GM19463 (cell line): ENCODE results near the gene HCN4.

Source experiments
- ATAC-seq: cut with Tn5 transposase; IDR thresholded peaks from one replicate; pipeline ENCODE4 v1.9.1; 2021; ENCODE audit warnings: mild to moderate bottlenecking, moderate library complexity; ENCODE audit not compliant: unreplicated experiment

HCN4 gene

GRCh38 chr15:73328149-73328820, 40.5 kb downstream of the HCN4 start:
- ATAC-seq: no peak

GRCh38 chr15:73326157-73326556, 42.6 kb downstream of the HCN4 start:
- ATAC-seq: no peak

- ATAC-seq: no peak
These were observed 43.4 kb downstream of the HCN4 start for GRCh38 chr15:73325191-73325861.

GRCh38 chr15:73324496-73325170, 44.1 kb downstream of the HCN4 start:
- no peak for ATAC-seq

- no peak for ATAC-seq
These were observed 44.8 kb downstream of the HCN4 start for GRCh38 chr15:73323956-73324355.

- ATAC-seq: no peak
These were observed 45.3 kb downstream of the HCN4 start for GRCh38 chr15:73323374-73323955.

GRCh38 chr15:73322665-73323373, 45.9 kb downstream of the HCN4 start:
- no peak for ATAC-seq

- ATAC-seq: no peak
These were observed 47.0 kb downstream of the HCN4 start for GRCh38 chr15:73321496-73322450.

GRCh38 chr15:73320619-73321180, 48.1 kb downstream of the HCN4 start:
- no peak for ATAC-seq

- ATAC-seq: no peak
These were observed 49.1 kb downstream of the HCN4 start for GRCh38 chr15:73319460-73320245.

GRCh38 chr15:73318463-73319351, 50.1 kb downstream of the HCN4 start:
- ATAC-seq: no peak

GRCh38 chr15:73317651-73318462, 50.9 kb downstream of the HCN4 start:
- ATAC-seq: no peak

- no peak for ATAC-seq
These were observed 54.9 kb downstream of the HCN4 start for GRCh38 chr15:73313861-73314260.

- no peak for ATAC-seq
These were observed 60.5 kb downstream of the HCN4 start for GRCh38 chr15:73308305-73308704.

GRCh38 chr15:73305331-73306211, 63.2 kb downstream of the HCN4 start:
- ATAC-seq: no peak

GRCh38 chr15:73303636-73304035, 65.1 kb downstream of the HCN4 start:
- no peak for ATAC-seq
